NCI-H2107 treated with DMSO at 0.1 percent for 48 hours (cell line): ENCODE data around the gene AOPEP.

ENCODE experiments used
- DNase-seq: peaks from one replicate; lab custom pipeline; 2025; ENCODE audit not compliant: unreplicated experiment; lab: John Stamatoyannopoulos, UW

The AOPEP gene

GRCh38 chr9:94717761-94718160, 8.7 kb upstream of the AOPEP start:
- no peak for DNase-seq

- DNase-seq: no peak
These were observed 7.6 kb upstream of the AOPEP start for GRCh38 chr9:94718936-94719335.

- DNase-seq: no peak
These were observed 6.6 kb upstream of the AOPEP start for GRCh38 chr9:94719878-94720277.

DNA sequence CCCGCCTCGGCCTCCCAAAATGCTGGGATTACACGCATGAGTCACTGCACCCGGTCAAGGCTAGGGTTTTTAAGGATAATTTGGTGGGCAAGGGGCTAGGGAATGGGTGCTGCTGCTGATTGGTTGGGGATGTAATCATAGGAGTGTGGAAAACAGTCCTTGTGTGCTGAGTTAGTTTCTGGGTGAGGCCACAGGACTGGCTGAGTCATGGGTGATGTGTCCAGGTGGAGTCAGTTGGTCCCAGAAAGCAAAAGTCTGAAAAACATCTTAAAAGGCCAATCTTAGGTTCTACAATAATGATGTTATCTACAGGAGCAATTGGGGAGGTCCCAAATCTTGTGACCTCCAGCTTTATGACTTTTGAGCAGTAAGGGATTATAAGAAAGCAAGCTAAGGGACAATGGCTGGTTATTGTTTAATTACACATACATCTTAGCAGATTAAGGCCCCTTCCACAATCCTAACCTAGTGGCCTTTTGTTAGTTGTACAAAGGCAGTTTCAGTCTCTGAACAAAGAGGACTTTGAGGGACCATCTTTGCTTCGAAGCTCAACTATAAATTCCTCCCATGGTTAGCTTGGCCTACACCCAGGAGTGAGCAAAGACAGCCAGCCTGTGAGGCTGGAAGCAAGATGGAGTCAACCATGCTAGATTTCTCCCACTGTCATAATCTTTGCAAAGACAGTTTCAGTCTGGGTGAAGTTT, 5.5 kb upstream of the AOPEP start:
- DNase-seq: no peak

DNA sequence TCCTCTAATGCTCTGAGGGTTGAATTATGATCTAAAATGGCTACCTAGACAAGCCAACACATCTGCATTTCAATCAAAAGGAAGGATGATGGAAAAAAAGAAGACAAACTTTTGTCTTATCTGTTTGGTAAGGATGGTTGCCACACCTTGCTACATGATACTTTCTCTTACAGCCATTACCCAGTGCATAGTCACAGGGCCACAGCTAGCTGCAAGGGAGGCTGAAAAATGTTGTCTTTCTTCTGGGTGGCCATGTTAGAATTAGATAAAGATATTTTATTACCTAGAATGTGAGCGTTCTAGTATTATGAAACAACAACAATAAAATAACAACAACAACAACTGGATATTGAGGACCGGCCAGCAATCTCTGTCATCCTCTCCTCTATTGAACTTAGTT, 4.7 kb upstream of the AOPEP start:
- no peak for DNase-seq

DNA sequence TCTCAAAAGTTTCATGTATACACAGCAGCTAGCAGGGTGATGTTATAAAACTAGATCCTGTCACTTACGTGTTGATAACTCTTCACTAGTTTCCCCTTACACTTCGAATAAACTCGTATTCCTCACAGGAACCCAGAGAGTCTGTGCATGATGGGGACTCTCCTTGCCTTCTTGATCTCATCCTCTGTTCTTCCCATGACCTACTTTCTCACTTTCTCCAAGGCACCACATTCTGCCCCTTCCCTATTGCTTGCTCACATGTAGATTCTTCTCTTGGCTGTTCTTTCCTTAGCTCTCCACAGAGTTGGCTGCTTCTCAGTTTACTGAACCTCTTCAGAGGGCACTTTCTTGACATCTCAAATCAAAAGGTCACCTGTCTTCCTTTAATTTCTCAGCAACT, 1.2 kb upstream of the AOPEP start:
- DNase-seq: no peak

GRCh38 chr9:94728719-94729118, 2.2 kb downstream of the AOPEP start:
- no peak for DNase-seq

DNA sequence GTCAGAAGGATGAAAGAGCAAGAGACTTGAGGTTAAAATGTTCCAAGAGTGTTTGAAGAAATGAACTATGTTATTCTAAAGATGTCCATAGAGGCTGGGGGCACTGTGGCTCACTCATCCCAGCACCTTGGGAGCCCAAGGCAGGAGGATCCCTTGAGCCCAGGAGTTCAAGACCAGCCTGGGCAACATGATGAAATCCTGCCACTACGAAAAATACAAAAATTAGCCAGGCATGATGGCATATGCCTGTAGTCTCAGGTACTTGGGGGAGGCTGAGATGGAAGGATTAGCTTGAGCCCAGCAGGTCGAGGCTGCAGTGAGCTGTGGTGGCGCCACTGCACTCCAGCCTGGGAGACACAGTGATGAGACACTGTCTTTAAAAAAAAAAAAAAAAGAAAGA, 2.7 kb downstream of the AOPEP start:
- DNase-seq: no peak

GRCh38 chr9:94734054-94734754, 7.7 kb downstream of the AOPEP start:
- DNase-seq: no peak

GRCh38 chr9:94736759-94737158, 10.3 kb downstream of the AOPEP start:
- no peak for DNase-seq

DNA sequence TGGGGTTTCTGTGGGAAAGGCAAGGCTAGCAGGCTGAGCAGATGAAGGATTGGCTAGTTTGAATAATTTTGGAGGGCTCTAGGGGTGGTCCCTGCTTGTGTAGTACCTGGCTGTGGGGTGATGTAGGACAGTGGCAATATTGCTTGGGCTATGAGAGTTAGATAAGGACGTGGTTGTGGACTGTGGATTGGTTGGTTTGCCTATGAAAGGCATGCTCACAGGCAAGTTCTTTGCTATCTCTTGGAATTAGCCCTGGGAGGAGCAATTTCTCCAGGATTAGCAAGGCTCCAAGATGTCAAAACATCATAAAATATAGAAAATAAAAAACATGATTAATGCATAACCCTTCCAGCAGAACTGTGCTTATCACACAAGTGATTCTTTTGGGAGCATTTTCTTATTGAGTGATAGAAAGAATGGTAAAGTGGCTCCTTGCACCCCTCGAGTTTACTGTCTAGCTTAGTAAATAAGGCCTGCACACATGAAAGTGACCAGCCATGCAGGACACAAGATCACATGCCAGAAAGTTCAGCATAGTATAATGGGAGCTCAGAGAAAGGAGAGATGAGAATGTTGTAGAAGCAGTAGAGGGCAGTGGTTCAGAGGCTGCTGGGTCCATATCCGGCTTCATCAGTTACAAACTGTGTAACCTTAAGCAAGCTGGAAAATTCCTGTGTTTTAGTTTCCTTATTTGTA, 13.8 kb downstream of the AOPEP start:
- DNase-seq: no peak

DNA sequence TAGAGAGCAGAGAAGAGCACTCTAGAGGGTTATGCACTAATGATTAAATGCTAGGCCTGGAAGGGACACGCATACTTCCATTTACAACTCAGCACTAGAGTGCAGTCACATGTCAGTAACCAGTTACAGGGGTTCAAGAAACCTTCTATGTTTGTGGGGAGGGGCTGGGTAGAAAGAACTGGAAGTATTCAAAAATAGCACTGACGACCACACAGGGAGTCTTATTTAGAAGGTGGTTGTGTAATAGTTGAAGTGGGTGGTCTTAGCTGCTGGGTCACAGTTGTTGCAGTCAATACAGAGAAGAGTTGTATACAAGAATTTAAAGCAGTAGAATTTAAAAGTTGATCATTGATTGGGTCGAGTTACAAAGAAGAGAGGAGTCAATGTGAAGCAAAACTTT, 15.4 kb downstream of the AOPEP start:
- no peak for DNase-seq

- DNase-seq: no peak
These were observed 16.8 kb downstream of the AOPEP start for GRCh38 chr9:94743035-94743954.

DNA sequence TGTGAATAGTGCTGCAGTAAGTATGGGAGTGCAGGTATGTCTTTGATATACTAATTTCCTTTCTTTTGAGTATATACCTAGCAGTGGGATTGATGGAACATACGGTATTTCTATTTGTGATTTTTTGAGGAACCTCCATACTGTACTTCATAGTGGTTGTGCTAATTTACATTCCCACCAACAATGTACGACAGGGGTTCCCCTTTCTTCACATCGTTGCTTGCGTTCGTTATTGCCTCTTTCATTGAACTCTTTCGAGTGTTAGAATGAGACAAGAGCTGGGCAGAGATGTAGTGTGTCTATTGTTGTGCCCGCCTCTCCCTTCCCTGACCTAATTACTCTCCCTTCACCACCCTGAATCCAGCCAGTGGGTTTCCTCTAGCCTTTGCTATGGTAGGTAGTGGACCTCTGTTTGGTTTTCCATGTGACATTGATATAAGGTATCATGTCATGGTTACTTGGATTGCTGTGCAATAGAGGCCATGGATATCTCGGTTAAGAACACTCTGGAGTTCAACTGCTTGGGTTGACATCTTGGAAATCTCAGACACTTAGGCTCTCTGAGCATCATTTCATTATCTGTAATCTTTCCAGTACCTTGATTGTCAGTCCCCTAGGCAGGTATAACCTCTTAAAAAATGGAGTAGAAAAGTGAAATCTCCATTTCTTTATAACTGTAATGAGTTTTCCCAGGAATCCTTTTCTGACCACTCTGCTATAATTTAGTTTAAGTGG, 19.5 kb downstream of the AOPEP start:
- DNase-seq: no peak

GRCh38 chr9:94746541-94747370, 20.3 kb downstream of the AOPEP start:
- DNase-seq: no peak

DNA sequence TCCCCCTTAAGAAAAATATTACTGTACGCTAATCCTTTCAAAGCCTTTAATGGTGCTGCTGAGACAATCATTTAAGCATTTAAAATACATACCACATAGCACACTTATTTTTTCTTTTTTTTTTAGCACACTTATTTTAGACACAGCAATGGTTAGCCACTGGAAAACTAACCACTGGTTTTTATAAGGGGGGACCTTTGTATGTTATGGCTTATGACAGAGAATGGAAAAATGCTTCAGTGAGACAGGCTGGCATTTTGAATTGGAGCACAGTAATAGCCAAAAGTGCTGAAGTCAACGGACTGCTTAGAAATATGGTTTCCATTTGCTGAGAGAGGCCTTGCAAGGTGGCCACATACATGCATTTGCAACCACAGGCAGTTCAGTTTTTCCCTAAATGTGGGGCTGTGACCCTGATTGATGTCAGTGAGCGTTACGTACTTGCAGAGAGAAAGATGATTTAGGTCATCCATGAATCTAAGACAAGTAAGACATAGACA, 28.5 kb downstream of the AOPEP start:
- no peak for DNase-seq

GRCh38 chr9:94757158-94757557, 30.7 kb downstream of the AOPEP start:
- no peak for DNase-seq

DNA sequence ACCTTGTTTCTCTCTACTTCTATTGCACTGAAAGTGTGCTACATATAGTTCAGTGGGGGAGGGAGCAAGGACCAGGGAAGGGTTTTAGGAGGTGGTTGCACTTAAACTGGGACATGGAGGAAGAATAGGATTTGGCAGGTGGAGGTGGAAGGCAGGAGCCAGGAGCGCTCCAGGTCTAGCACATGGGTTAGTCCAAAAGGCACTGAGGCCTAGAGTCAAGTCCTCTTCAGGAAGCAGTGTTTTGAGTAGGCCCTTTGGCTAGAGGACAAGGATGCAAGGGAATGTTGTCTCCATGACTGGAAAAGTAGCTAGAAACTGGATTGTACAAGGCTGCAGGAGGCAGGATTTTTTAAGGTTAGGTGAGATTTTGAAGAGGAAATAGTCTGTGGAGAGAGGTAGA, 31.5 kb downstream of the AOPEP start:
- no peak for DNase-seq

- DNase-seq: no peak
These were observed 32.4 kb downstream of the AOPEP start for GRCh38 chr9:94758880-94759279.
